KOPT-K1 (cell line): Measurements from ENCODE around the gene IER5L.
"Not testable (repeated sequence)": the region's sequence is repeated elsewhere in the genome, so short reads cannot be mapped to it uniquely, and the experiment has no call there.

Source experiments
- H3K27ac ChIP-seq: fragments of 200-600 bp; sonication (generic); 2 replicates; pipeline ENCODE4 v1.5.1; 2016; ENCODE audit warnings: antibody characterized with exemption, mild to moderate bottlenecking, low read depth, low read length; ENCODE audit not compliant: poor library complexity, severe bottlenecking
- H3K36me3 ChIP-seq: fragments of 200-600 bp; sonication (generic); 2 replicates; pipeline ENCODE4 v1.5.1; 2017; ENCODE audit warnings: antibody characterized with exemption, mild to moderate bottlenecking, low read length, moderate library complexity; ENCODE audit not compliant: insufficient read depth
- H3K9me3 ChIP-seq: fragments of 200-600 bp; sonication (generic); 2 replicates; pipeline ENCODE4 v1.5.1; 2017; ENCODE audit warnings: antibody characterized with exemption, low read length, mild to moderate bottlenecking; ENCODE audit not compliant: insufficient read depth, poor library complexity, severe bottlenecking

The IER5L gene

DNA sequence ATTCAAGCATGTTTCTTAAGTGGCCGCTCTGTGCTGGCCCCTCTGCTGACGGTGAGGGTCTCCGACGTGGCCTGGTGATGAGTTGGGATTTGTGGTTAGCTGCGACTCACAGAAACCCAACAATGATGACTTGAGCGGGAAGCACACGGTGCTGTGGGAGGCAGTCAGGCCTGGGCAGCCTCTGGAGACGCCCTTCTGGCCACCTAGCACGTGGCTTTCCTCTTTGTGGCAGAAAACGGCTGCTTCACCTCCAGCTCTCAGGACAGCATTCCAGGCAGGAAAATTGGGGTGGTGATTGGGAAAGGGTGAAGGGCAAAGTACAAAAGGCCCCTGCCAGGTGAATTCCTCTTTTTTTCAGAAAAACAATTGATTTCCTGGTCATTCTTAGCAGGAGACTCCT lies 17.5 kb upstream of the IER5L start:
- Histone ChIP-seq H3K9me3 (peaks cover 7% of the 10 kb centered on the region), H3K27ac (no peak overlapping the region), H3K36me3 (no peaks in the 10 kb centered on the region)

DNA sequence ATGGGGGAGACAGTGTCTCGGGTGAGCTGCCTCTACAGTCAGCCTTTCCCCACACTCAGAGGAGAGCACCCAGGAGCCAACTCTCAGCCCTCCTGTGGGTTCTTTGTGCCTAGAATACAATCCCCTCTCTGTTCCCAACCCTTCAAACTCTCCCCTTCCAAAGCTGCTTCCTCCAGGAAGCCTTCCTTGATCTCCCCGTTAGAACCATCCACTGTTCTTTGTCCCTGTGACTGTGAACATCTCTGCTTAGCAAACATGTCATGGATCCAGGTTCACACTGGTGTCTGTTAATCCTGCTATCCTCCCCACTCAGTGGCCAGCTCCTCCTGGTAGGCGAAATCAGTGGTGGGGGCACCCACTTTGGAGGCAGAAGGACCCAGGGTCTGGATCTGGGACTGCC lies 16.2 kb upstream of the IER5L start:
- no peak overlapping the region for H3K27ac ChIP-seq
- H3K9me3 ChIP-seq: peaks cover 7% of the 10 kb centered on the region
- no peaks in the 10 kb centered on the region for H3K36me3 ChIP-seq

DNA sequence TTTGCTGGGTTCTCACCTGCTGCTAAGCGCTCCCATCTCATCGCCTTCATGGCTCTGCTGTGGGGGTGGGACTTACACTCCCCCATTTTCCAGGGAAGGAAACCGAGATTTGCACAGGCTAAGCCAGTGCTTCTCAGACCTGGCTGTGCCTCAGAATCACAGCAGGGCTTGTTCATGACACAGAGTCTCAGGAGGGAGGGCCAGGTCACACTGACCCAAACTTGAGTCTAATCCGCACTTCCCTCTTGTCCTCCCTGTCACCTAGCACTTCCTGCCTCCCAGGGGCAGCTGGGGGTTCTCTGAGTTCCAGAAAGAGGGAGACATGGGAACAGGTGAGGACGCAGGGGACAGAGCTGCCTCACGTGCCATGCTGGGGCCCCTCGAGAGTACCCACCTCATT lies 15.6 kb upstream of the IER5L start:
- H3K9me3 ChIP-seq: peaks cover 7% of the 10 kb centered on the region
- no peak overlapping the region for H3K27ac ChIP-seq
- H3K36me3 ChIP-seq: no peaks in the 10 kb centered on the region

DNA sequence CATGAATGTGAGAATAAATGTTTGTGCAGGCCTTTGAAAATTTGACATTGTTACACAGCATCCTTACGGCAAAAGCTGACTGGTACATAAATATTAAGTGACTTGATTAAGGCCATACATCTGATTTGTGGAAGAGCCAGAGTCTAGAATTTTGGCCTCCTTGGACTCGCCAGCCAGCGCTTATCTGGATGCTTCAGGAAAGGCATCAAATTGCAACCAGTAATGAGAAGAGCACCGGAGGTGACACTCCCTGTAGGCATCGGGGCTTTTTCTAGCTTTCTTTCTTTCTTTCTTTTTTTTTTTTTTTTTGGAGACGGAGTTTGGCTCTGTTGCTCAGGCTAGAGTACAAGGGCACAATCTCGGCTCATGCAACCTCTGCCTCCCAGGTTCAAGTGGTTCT lies 13.2 kb upstream of the IER5L start:
- Histone ChIP-seq H3K36me3 (no peaks in the 10 kb centered on the region), H3K27ac (no peak overlapping the region), H3K9me3 (peaks cover 11% of the 10 kb centered on the region)

DNA sequence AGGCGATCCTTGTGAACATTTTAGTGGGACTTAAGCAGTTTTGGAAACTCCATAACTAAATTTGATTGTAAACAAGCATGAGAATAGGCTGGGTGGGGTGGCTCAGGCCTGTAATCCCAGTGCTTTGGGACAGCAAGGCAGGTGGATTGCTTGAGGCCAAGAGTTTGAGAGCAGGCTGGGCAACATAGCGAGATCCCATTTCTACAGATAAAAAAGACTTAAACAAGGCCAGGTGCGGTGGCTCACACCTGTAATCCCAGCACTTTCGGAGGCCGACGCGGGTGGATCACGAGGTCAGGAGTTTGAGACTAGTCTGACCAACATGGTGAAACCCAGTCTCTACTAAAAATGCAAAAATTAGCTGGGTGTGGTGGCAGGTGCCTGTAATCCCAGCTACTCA lies 11.9 kb upstream of the IER5L start:
- peaks cover 11% of the 10 kb centered on the region for H3K9me3 ChIP-seq
- H3K27ac ChIP-seq, H3K36me3 ChIP-seq: not testable (repeated sequence)

DNA sequence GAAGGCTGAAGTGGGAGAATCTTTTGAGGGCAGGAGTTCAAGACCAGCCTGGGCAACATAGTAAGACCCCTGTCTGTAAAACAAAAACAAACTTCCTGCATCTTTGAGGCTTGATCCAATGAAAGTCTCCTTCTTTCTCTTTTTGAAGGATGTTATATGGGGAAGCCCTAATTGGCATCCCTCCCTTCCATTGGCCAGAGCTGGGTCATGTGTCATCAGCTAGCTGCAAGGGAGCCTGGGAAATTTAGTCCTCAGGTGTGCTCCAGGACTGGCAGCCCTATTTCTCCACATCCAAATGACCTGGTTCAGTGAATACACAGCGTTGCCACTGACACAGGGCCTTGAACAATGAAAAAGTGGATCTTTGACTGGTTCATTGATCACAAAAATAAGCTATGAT lies 9.0 kb upstream of the IER5L start:
- H3K9me3 ChIP-seq: peaks cover 4% of the 10 kb centered on the region

DNA sequence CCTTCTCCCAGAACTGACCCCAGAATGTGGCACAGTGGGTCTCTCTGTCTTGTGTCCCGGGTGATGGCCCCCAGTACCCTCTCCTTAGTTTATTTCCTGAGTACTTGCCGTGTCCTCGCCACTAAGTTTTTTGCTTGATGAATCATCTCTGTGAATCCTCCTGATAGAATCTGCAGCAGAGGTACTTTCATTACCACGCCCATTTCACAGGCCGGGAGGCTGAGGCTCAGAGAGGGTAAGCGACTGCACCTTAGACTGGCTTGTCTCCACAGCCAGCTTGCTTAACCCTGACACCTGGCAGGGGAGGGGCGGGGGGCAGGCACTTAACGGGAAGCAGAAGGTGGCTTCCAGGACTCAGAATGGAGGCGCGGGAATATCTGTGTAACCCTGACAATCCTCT lies 7.9 kb upstream of the IER5L start:
- no peaks in the 10 kb centered on the region for H3K36me3 ChIP-seq
- H3K9me3 ChIP-seq: peaks cover 4% of the 10 kb centered on the region
- no peak overlapping the region for H3K27ac ChIP-seq

More for the DNA sequence above, 9.0 kb upstream of the IER5L start:
- Histone ChIP-seq H3K27ac (no peak overlapping the region), H3K36me3 (no peaks in the 10 kb centered on the region)

DNA sequence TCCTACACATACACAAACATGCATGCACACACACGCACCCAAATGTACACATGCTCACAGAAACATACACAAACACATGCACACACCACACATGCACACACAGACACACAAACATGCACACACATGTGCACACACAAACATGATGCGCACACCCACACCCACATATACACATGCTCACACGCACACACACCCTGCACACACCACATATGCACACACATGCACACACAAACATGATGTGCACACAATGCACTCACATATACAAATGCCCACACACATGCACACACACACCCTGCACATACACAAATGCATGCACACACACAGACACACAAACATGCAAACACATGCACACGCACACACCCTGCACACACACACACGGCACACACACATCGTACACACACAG lies 7.3 kb upstream of the IER5L start:
- Histone ChIP-seq H3K36me3 (no peaks in the 10 kb centered on the region), H3K9me3 (peaks cover 4% of the 10 kb centered on the region), H3K27ac (no peak overlapping the region)

DNA sequence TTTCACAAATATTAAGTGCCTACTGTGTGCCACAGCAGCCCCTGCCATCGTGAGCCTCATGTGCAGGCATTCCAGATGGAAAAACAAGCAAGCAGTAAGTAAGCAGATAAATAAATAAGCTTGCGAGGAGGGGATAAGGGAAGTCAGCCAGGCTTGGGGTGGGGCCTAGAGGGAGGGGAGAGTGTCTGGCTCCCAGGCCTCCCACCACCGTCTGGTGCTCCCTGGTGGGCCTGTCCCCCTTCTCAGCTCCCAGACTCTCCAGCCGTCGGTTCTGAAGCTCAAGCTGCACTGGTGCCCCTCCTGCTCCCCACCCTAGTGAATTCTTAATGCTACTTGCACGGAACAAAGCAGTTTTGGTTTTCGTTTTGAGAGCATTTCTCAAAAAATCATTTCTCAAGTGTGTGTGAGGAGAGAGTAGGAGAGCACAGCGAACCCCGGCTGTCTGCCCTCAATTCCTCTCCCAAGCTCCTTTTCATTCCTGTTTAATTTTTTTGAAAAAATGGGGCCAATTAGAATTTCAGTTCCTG lies 6.6 kb upstream of the IER5L start:
- no peaks in the 10 kb centered on the region for H3K36me3 ChIP-seq
- peaks cover 4% of the 10 kb centered on the region for H3K9me3 ChIP-seq
- no peak overlapping the region for H3K27ac ChIP-seq

DNA sequence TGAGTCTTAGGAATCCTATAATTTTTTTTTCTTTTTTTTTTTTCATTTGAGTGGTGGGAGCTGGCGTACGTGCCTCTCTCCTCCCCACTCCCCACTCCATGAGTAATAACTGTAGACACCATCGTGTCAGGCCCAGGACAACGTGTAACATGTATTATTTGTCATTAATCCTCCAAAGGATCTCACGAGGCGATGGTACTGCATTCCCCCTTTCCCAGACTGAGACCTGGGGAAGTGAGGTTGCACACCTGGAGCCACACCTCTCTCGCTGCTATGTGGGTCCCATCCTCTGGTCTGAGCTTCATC lies 6.1 kb upstream of the IER5L start:
- Histone ChIP-seq H3K27ac (no peak overlapping the region), H3K9me3 (peaks cover 4% of the 10 kb centered on the region), H3K36me3 (no peaks in the 10 kb centered on the region)

DNA sequence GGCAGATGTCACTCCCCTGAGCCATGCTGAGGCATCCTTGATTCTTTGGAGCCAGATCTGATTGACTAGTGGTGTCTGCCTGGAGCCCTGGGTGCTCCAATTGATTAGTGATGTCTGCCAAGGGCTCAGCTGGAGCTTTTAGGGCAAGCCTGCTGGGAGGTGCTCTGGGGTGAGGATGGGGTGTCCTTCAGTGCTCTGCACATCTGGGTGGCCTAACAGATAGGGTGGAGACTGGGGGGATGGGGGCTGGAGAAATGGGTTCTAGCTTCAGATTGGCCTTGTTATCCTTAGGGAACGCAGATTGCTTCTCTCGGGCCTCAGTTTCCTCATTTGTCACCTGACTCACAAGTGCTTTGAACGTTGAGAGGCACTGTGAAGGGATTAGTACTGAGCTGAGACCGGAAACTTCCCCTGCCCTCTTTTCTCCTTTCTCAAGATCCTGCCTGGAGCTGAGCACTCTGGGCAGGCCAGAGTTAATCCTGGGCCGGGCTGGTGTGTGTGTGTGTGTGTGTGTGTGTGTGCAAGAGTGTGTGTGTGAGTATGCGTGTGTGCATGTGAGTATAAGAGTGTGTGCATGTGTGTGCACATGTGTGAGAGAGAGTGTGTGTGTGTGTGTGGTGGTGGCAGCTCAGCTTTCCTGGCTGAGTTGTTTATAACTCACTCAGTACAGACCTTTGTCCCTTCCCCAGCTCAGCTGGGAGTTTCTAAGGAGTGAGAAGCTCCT lies 5.6 kb upstream of the IER5L start:
- Histone ChIP-seq H3K27ac (no peak overlapping the region), H3K36me3 (no peaks in the 10 kb centered on the region)

DNA sequence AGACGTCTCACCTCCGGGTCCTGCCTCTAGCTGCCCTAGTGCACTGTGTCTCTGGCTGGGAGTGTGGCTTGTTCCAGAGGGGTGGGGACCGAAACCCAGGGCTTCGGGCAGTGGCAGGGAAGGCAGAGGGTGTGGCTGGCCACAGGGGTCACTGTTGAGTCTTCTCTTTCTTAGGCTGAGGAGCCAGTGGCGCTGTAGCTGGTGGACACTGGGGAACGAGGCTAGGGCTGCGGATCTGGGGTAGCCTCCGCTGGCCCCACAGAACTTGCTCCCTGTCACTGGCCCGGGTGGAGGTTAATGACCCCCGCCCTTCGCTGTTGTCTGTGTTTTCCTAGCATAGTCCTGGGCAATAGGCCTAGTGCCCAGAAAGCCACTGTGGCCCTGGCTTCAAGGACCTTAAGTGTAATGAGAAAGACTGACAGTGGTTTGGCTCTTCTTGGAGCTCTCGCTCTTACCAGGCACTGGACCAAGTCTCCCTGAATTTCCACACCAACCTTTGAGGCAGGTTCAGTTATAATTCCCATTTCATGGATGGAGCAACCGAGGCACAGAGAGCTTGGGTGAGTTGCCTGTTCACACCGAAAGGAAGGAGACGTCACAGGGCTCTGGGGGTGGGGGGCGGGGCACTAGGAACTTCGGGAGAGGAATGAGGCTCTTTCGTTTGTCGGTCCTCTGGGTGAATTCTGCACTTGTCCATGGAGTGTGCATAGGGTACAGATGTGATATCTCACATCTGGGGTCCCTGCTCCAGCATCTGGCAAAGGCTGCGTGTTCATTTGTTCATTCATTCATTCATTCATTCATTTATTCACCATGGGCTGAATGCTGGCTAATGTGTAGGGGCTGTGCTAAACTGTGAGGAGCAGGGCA lies 4.8 kb upstream of the IER5L start:
- H3K9me3 ChIP-seq: peaks cover 4% of the 10 kb centered on the region
- H3K27ac ChIP-seq: no peak overlapping the region
- no peaks in the 10 kb centered on the region for H3K36me3 ChIP-seq

More for the DNA sequence above, 5.6 kb upstream of the IER5L start:
- peaks cover 4% of the 10 kb centered on the region for H3K9me3 ChIP-seq

DNA sequence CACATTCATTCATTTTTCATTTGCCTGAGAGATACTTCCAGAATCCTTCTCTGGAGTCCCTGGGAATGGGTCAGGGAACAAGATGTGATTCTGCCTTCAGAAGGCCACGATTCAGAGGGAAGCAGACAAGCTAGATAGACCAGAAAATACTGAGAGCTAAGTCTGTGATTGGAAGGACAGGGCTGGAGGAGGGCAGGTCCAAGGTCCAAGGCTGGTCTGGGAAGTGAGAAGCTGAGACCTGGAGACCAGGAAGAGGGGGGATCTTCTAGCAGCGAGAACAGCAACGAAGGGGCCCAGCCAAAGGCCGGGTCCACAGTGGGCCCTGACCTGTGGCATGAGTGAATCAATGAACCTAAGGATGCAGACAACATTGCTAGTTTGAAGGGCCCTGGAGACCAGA lies 4.1 kb upstream of the IER5L start:
- H3K9me3 ChIP-seq: peaks cover 3% of the 10 kb centered on the region
- no peak overlapping the region for H3K27ac ChIP-seq
- H3K36me3 ChIP-seq: no peaks in the 10 kb centered on the region

DNA sequence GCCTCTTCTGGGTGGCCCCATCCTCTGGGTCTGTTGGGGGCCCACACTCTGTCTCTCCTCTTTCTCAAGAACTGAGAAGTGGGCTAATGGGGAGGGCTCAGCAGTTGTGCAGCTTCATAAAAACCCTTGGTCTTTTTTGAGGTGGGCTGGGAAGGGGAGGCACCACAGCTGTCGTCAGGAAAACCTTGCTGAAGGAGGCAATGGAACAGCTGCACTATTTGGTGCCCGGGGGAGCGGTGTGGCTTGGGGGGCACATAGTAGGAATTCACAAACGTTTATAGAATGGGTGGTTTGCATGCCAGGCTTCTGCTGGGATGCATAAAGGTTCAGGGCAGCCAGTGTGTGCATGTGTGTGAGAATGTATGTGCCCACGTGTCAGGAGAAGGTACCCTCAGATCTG lies 3.2 kb upstream of the IER5L start:
- Histone ChIP-seq H3K36me3 (no peaks in the 10 kb centered on the region), H3K9me3 (no peaks in the 10 kb centered on the region), H3K27ac (no peak overlapping the region)

DNA sequence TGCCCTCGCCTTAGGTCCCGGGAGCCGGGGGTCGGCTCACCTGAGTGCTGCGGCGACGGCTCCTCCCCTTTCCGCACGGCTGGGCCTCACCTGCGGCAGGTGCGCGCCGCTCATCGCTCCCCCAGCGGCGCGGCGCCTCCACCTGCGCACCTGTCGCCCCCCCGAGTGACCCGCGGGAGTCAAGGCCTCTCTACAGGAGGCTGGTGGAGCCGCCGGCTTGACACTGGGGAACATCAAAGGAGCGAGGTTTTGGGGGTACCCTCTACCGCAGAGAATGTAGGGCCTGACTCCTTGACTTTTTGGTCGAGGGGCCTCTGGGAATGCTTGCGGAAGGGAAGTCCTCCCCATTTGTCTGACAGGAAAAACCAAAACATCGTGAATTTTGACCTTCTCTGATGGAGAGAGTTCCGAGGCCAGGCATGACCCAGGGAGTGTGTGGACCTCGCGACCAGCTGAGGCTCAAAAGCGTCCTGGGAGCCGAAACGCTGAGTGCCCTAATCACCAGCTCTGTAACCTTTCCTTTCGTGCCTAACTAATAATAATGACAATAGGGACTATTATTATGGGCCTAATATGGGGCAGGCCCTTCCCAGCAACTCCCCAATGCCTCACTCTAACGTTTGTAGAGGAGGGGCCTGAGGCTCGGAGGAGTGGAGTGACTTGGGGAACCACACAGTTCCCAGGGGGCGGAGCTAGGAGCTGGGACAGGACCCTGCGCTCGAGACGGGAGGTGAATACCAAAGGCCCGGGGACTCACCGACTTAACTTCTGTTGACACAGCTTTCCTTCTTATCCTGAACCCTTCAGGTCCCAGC lies 714 bp upstream of the IER5L start:
- H3K27ac ChIP-seq: no peak overlapping the region
- no peaks in the 10 kb centered on the region for H3K9me3 ChIP-seq
- H3K36me3 ChIP-seq: no peaks in the 10 kb centered on the region
